CD4-positive, alpha-beta T cell treated with Interleukin-15 for 4 hours (primary cell): ENCODE measurements around the gene TUBB1.
"Not testable (repeated sequence)": the region's sequence is repeated elsewhere in the genome, so short reads cannot be mapped to it uniquely, and the experiment has no call there.

ENCODE experiments used
- DNase-seq: peaks from one replicate; pipeline ENCODE4 v3.0.0-alpha.2; 2020; ENCODE audit warnings: low spot score

The TUBB1 gene

DNA sequence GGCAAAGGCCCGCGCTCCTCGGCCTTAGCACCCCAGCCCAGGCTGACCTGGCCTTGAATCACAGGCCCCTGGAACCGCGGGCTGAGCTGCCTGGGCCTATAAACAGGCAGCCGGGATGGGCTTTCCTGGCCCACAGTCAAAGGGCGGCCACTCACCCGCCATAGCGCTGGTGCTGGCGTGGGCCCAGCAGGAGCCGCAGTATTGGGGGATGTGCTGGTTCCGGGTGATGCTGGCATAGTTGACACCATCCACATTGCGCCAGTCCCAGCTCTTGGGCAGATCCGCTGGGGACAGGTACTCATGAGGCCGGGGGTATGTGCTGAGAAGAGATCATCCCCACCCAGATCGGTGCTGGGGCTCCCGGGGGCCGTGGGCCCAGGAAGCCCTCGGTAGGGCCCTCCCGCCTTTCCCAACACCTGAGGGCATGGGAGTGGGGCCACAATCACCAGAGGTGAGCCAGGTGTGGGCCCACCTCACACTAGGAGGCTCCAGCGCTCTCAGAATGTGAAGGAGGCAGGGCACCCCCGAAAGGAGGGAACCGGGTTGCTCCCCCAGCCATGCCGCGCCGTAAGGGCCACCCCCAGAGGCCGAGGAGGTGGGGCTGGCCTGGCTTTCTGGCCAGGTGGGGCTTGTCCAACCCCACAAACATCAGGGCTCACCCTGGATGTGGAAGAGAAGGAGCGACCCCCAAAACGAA, 12.9 kb upstream of the TUBB1 start:
- DNase-seq = no peak

DNA sequence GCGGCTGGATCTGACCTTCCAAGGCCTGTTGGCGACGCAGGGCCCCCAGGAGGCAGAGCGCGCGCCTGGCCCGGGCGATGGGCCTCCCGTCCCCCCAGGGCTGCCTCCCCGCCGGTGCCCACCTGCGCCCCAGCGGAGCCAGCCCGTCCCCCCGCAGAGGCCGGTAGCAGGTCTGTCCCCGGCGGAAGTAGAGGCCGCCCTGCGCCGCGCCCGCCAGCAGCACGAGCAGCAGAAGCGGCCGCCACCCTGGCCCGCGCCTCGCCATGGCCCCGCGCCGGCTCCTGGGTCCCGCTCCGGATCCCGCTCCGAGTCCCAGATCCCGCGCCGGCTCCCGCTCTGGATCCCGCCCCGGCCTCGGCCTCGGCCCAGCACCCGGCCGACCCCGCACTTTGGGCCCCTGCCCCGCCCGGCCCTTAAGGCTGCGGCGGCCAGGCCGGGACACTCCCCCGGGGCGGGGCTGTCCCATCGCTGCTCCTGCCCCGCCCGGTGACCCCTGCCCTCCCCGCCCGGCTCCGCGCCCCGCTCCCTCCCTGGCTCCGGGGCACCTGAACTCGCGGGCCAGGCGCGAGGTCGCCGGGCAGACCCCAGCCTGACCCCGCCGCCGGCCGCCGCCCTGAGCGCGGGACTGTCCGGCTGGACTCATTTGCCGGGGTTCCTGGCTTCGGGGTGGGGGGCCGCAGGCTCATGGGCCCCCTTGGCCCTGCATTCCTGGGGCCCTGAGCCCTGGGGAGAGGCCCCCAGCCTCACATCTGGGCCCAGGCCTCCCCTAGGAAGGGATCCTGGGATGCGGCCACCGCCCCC, 12.2 kb upstream of the TUBB1 start, which contains the start of gene CTSZ:
Gene CTSZ, minus strand, starts transcription at position 391 of the 801 bp plus-strand sequence. Its CDS starts 126 bp downstream, at position 265.
- DNase-seq = peak; percentile 25

- no peak for DNase-seq
Measured at GRCh38 chr20:59007665-59008511, 11.3 kb upstream of the TUBB1 start.

GRCh38 chr20:59008715-59009336, 10.4 kb upstream of the TUBB1 start:
- no peak for DNase-seq

- DNase-seq = no peak
Measured at GRCh38 chr20:59010321-59010994, 8.8 kb upstream of the TUBB1 start.

DNA sequence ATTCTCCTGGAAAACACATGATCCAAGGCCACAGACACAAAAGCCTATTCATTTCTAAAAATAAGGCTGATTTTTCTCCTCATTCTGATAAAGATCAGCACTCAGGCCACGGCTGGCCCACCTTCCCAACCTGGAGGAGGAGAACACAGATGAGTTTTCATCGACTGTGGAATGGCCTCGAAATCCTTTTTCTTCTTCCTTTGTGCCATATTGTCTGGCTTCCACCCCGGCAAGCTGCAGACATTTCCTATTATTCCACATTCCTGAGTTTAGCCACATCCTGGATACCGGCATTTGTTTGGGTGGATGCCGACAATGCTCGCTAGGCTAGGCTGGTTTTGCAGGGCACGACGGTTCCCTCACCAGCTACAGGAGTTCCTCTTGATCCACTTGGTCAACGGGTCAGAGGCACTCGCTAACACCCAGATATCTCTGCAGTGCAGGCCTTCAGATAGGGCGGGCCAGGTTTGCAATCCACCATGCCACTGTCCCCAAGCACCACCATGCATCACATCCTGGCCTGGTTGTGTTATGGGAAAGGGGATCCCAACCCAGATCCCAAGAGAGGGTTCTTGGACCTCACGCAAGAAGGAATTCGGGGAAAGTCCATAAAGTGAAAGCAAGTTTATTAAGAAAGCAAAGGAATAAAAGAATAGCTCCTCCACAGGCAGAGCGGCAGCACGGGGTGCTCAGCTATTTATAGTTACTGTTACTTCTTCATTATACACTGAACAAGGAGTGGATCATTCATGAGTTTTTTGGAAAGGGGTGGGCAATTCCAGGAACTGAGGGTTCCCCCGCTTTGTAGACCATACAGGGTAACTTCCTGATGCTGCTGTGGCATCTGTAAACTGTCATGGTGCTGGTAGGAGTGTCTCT, 8.0 kb upstream of the TUBB1 start:
- DNase-seq = peak; percentile 24

GRCh38 chr20:59011874-59012157, 7.4 kb upstream of the TUBB1 start:
- DNase-seq = not testable (repeated sequence)

GRCh38 chr20:59013031-59013951, 5.9 kb upstream of the TUBB1 start:
- DNase-seq = no peak

GRCh38 chr20:59013959-59014608, 5.1 kb upstream of the TUBB1 start:
- DNase-seq = peak; percentile 21

GRCh38 chr20:59014680-59015389, 4.4 kb upstream of the TUBB1 start:
- DNase-seq = no peak

DNA sequence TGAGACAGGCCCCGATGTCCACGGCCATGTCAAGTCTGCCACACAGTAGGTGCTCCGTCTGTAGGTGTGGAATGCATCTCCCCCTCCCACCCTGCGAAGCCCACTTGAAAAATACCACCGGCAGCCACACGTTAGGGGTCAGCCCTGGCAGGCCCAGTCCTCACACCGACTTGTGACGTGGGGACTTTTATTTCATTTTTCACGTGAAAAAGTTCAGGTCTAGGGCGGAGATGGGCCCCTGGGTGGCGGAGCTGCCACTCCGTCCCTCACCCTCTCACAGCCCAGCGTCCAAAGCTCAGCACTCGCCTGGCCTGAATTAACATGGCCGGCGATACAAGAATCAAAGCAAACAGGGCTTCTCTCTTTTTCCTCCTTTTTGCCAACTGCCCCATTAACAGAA, 3.8 kb upstream of the TUBB1 start:
- DNase-seq = no peak

- no peak for DNase-seq
Measured at GRCh38 chr20:59015812-59016711, 3.2 kb upstream of the TUBB1 start.

DNA sequence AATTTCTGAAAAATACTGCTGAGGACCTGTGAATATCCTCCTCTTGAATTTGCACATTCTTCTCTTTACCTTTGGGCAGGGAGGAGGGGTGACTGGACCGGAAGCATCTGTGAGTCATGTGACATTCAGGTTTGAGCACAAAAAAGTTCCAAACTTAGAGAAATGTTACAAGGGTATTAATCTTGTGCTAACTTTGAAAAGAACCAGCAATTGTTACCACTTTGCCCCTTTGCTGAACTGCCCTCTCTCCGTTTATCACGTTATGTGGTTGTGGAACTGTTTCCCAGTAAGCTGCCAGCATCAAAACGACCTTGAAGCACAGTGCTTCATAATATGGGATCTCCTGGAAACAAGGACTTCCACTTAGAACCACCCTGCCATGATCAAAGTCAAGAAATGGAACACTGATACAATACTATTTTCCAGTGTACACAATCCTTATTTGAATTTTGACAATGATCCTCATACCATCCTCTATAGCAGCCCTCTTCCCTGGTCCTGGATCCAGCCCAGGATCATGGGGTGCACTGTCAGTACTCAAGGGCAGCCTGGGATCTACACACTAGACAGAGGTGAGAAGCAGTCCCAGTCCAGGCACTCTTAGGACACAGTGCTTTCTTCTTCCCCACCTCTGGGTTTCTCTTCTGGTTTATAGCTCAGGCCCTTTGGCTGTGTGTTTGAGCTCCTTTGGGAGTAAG, 2.3 kb upstream of the TUBB1 start:
- DNase-seq = peak; percentile 27

DNA sequence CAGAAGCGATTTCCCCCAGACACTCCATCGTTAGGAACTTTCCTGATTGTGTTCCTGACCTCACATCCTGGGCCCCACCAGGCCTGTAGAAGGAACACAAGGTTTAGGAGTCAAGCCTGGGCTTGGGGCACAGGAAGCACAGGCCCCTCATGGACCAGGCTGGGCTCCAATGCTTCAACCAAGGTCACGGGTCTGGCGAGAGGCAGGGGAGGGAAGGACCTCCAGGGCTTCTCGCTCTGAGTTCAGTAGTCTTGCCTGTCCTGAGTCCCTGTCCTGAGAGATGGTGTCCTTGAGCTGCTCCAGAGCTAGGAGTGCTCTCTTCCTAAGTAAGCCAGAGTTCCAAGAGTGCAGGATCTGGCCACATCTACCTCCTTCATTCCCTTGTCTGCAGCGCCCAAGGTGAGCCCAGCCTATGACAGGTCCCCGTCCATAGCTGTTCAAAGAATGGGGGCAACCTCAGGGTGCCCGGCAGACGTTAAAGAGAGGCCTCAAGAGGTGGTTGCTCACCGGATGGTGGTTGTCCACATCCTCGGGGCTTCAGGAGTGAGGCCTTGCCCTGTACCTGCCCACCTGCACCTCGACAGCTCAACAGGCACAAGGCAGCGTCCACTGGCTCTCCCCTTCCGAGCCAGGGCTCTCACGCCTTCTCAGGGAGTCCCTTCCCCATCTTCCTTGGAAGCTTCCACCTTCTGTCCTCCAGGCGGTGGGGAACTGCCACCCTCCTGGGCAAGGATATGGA, 1.6 kb upstream of the TUBB1 start:
- DNase-seq = no peak

GRCh38 chr20:59018817-59019216, 412 bp upstream of the TUBB1 start:
- DNase-seq = no peak
